Measurements from ENCODE around the gene AK9.
"Not testable (repeated sequence)": the region's sequence is repeated elsewhere in the genome, so short reads cannot be mapped to it uniquely, and the experiment has no call there.

The AK9 gene

DNA sequence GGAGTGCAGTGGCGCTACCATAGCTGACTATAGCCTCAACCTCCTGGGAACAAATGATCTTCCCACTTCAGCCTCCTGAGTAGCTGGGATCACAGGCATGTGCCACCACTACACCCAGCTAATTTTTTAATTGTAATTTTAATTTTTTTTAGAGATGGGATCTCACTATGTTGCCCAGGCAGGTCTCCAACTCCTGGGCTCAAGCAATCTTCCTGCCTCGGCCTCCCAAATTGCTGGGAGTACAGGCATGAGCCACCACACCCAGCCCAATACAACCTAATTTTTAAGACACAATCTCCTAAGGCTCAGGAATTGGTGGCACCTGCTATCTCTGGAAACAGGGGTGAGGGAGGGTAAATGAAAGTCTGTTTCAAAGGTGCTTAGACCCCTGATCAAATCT is 213.8 kb downstream of the AK9 start:
- DNase-seq: no peak

DNA sequence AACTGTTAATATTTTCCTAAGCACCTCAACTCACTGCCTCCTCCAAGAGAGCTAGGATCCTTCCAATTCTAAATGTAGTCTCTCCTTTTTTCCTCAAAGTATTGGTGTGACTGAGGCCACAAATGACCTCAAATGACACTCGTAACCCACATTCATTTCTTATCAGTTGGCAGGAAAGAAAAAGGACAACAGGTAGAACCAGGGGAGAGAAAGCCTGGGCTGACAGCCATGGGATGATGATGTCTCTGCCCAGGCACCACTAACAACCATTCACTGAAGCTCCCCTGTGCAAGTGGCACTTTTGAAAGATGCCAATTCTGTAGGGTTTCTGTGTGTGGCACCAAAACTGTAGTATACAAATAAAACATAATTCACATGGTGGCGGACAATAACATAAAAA is 215.4 kb downstream of the AK9 start:
- no peak for DNase-seq

DNA sequence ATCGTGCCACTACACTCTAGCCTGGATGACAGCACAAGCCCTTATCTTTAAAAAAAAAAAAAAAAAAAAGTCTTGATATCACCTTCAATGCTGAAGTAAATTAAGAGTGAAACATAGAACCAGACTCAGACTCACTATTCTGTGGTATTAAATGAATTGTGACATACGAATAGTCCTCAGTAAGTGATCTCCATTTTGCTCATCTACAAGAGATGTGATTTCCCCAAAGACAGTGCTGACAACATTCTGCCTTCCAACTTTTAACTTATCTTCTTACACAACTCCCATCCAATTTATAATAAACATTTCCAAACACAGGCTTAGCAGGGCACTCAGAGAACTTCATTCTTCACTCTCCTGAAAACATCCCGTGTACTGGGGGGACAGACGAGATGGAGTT is 216.0 kb downstream of the AK9 start:
- no peak for DNase-seq

DNA sequence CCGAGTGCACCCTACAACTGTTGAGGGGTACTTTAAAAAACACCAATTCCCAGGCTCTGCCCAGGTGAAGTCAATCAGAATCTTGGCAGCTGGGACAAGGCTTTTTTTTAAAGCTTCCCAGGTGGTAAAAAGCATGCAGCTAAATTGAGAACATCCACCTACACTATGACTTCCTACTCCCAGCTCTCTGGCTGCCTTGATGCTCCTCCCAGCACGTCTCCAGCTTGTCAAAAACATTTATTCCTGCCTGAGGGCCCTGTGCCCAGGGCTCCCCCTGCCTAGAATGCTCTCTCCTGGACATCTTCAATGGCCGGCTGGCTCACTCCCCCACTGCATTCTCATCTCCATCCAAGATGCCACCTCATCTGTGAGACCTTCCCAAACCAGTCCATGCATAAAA is 217.9 kb downstream of the AK9 start:
- no peak for DNase-seq

DNA sequence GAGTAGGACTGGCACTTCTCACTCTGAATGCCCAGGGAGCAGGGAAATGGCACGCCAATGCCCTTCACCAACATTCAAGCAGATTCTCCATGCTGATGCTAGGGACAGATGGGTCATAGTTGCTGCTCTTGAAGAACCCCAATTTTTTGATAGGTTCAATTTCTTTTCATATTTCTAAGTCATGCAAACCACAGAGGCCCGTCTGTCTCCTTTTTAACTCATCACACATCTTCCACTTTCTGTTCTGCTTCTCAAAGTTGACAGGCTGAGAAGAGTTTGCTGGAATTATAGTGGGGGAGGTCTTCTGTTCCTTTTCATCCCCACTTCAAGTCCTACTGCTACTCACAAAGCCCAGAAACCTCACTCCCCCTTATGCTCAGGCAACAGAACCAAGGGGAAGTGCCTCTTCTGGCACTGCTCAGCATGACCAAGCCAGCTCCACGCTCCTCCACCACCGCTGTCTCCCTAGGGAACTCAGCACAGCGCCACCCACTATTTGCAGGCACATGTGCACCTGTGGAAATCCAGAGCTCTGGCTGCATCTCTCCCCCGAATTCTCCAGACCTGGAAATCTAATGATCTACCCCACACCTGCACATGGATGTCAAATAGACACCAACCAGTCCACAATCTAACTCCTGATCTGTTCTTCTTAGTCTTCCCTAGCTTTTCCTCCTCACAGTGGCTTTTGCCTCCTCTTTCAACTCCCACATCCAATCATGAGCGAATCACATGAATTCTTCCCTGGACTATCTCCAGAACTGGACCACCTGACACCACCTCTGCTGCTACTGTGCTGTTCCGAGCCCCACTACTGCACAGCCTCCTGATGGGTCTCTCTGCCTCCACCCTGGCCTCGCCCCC is 218.6 kb downstream of the AK9 start:
- no peak for DNase-seq

DNA sequence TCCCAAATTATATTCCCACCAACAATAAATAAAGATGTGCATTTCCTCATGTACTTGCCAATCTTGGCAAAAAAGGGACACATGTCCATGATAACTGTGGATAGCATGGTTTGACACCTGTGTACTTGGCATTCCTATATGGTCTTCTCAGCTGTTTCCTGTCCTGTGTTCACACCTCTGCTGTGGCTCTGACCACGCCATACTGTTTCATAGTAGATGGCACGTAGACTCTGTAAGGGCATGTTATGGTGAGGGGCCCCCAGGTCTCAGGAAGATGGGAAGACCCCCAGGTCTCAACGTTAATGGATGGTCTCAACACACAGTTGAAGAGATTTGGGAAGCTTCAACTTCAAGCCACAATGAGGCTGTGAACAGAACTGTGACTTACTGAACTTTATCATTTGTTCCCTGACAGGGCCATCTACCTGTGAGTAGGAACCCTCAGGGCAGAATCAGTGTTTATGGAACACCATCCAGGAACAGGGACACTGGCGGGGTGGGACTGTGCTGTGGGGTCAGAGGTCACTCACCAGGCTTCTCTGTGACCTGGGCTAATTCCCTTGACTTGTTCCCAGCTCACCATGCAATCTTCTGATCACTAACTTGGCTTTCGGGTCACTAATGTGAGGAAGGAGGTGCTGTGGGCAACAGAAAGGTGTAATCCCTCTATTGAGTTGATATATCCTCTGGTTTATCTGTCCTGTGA is 219.7 kb downstream of the AK9 start:
- no peak for DNase-seq

DNA sequence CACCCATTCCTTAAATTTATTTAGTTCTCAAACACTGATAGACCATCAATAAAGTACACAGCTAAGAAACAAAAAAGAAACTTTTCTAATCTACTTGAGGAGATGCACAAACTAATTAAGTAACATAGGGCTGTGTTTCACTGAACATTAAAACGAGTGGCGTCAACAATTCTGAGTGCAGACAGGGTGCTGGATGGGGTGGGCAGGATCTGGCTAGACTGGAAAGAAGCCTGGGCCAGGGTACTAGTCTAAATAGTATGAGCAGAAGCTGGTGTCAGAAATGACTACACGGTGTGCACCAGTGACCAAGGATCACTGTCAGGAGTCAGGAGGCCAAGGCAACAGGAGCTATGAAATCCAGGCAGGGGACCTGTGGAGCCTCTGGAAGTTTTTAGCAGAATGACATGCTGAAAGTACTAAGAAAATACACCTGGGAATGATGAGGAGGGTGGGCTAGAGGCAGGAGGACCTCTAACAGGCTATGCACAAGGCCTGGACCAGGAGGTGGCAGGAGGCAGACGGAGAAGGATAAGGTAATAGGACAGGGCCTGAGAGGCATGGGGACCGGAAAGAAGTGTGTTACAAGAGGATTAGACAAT is 221.3 kb downstream of the AK9 start:
- DNase-seq: no peak

DNA sequence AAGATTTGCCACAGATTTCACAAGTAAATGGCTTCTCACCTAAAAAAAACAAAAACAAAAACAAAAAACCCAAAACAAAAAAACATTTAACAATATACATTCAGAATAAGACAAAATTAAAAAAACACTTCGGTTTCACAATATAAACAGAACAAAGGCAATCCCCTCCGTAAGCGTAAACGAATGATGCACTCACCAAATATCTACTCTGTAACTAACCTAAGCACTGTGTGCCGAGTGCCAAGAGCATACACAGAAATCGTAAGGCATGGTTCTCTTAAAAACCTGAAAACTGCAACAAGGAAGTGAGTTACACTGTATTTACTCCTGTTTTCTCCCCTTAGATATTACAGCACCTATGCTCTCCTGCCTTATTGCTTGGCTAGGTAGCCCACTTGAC is 223.3 kb downstream of the AK9 start:
- DNase-seq: no peak

DNA sequence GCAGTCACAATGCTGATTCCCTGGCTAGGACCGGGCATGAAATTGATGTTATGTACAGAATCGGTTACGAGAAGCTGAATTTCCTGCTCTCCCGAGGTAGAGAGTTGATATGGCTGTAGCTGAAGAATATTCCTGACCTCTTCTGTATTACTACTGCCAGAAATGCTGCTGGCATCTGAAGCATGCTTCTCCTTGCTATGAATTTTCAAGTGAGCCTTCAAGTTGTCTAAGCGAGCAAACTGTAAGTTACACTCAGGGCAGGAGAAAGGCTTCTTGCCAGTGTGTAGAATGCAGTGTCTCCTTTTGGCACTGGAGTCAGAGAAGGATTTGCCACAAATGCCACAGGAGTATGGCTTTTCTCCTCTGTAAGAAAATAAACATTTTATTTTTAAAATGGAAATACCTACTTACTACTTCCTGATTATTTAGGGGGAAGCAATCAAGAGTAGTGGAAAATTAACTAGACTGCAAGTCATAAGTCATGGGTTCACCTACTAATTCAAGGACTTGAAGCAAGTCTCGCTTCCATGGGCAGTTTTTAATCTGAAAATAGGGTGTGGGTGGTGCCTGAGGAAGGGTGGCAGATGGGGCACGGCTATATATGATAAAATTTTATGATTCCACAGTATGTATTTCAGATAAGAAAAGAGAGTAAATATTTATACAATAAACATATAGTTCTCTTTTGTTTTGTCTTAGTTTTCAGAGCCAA is 224.6 kb downstream of the AK9 start:
- no peak for DNase-seq

DNA sequence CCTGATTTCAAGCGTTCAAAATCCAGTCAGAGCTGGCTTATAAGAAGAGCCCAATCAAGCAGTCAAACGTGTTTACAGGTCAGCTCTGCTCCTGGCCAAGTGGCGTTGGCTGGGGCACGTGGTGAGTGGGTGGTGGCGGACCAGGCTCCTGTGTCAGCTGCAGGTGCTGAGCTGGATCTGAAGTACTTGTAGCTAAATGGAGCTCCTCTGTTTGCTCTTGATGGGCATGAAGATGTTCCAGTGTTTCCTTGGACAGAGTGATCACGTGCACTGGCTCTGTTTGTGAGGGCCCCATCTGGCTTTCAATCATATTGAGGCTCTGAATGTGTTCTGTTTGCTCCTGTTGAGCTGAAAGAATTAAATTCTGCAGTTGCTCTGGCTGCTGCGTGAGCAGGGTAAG is 225.2 kb downstream of the AK9 start:
- no peak for DNase-seq

DNA sequence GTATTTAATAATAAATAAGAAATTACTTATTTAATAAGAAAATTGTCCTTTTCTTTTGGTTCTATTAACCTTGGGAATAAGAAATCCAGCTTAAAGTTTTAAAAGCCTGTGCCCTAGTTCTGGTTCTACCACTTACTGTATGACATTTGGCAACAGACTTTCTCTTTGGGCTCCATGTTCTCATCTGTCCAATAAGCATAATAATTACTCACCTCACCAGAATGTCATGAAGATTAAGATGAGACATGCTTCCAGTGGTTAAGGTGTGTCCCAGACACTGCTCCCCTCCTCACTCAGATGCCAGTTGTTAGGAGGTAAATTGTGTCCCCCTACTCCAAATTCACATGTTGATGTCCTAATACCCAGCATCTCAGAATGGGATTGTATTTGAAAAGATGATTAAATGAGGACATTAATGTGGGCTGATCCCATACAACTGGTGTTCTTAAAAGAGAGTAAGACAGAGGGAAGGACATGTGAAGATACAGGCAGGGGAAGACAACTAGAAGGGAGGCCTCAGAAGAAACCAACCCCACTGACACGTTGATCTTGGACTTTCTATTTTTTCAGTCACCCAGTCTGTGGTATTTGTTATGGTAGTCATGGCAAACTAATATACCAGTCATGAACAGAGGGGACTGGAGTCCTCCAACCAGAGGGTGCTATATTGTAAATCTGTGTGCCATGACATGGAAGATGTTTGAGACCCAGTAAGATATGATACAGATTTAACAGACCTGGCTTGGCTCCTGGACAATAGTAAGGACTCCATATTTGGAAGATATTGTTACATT is 229.1 kb downstream of the AK9 start:
- DNase-seq: no peak

DNA sequence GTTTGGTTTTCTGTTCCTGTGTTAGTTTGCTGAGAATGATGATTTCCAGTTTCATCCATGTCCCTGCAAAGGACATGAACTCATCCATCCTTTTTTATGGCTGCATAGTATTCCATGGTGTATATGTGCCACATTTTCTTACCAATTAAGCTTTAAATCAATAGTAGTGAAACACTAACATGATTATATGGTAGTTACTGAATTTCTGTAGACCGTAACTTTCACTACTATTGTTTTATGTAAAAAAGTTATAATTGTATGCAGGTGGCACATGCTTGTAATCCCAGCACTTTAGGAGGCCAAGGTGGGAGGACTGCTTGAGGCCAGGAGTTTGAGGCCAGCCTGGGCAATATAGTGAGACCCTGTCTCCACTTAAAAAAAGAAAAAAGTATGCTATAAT is 229.8 kb downstream of the AK9 start:
- DNase-seq: not testable (repeated sequence)

DNA sequence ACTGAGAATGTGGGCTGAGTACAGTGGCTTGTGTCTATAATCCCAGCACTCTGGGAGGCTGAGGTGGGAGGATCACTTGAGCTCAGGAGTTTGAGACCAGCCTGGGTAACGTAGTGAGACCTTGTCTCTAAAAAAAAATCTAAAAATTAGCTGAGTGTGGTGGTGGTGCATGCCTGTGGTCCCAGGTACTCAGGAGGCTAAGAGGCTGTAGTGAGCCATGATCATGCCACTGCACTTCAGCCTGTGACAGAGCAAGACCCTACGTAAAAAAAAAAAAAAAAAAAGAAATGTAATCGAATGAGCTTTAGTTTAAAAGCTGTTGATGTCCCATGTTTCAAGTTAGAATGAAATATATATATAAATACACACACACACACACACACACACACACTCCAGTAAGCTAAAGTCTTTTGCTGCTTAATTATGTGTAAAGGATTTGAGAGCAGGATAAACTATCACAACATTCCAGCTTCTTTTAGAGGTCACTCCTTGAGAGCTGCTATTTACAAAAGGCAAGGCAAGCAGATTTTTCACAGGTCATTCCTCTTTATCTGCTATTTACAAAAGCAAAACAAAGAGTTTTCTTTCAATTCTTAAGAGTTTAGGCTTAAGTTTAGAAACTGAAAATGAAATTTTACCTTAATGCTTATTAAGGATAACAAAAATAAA is 230.7 kb downstream of the AK9 start:
- DNase-seq: no peak

DNA sequence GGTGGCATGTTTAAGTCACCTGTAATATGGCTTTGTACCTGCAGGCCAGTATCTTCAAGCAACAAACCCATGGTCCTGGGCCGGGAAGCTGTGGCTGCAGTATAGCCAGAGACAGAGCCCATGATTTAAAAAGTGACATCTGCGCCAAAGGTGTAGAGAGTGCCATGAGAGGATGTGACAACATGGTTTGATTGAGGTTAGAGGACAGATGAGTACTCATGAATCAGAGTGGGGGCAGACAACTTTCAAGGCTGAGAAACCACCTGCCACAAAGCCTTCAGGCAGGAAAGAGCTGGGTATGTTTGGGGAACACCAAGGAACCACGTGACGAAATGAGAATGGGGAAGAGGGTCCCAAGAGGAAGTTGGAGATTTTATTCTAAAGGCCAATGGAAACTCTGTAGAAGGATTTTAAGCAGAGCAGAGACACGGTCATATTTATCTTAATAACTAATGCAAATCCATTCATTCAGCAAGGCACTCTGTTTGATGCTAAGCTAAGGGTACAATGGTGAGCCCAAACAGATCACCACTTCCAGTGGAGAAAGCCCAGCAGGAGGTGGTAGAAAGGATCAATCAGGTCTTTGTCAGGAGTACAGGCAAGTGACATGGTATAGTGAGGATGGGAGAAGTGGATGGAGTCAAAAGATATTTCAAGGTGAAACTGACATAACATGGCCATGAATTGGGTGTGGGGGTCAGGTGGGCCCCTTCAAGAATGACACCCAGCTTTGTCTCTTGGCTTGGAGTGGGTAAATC is 232.0 kb downstream of the AK9 start:
- DNase-seq: no peak

DNA sequence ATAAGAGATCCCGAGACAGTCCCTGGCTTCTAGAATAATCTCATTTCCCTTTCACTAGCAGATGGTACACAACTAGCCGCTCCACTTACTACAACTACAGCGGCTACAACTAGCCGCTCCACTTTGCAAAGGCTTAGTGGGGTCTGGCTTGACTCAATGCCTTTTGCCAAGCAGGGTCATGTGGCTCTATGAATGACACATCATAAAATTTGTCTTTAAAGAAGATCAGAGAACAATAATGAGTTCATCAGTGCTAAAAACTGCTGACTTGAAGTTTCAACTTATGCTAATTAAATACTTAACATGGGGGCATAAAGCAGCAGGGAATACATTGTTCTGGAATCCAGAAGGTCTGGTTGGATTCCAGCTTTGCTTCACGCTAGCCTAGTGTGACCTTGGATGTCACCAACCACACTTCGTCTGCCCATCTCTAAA is 233.4 kb downstream of the AK9 start:
- no peak for DNase-seq

DNA sequence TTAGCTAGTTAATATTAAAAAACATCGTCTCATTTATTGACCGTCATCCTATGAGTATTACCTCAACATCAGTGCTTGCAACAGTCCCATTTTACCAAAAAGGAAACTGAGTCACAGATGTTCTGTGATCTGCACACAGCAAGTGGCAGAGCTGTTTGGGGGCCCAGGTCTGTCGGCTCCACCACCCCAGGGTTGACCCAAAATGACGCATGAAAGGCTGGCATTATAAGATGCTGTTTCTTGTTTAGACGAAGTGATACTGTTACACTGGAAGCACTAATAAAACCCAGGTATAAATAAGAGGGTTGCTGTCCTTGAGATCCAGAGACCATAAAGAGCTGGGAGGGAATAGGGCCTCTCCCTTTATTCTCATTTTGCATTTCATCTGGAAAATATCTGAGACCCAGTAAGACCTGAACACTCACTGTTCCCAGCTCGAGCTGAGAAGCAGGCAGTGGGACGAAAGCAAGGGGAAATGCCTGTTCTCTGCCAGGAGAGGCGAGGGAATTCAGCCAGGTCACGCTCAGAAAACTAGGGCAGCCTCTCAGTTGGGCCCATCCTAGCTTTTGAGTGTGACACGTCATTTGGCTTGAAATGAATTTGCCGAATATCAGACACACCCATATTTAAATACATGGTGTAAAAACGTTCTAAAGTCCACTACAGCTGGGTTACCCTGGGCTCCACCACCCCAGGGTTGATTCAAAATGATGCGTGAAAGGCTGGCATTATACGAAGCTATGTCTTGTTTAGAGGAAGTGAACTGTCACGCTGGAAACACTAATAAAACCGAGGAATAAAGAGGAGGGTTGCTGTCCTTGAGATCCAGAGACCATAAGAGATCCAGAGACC is 234.1 kb downstream of the AK9 start:
- DNase-seq: no peak

DNA sequence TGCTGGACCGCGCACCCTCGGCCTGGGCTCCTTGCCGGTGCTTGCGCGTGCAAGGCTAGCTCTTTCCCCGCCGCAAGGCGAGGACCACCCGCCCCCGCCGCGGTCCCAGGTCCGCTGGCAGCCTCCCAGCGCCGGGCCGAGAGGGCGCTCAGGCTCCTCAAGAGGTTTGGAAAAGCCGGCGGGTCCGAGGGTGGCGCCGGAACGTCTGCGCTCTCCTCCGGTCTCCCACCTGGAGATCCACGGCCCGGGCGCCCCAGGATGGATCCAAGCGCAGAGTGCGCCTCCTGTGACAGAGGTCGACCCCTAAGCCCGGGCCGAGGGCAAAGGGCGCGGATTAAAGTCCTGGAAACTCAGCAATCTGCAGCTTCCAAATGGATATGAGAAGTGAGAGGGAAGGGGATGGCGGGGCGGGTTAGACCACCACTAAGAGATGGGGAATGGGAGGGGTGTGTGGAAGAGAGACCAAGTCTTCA is 234.9 kb downstream of the AK9 start:
- no peak for DNase-seq

DNA sequence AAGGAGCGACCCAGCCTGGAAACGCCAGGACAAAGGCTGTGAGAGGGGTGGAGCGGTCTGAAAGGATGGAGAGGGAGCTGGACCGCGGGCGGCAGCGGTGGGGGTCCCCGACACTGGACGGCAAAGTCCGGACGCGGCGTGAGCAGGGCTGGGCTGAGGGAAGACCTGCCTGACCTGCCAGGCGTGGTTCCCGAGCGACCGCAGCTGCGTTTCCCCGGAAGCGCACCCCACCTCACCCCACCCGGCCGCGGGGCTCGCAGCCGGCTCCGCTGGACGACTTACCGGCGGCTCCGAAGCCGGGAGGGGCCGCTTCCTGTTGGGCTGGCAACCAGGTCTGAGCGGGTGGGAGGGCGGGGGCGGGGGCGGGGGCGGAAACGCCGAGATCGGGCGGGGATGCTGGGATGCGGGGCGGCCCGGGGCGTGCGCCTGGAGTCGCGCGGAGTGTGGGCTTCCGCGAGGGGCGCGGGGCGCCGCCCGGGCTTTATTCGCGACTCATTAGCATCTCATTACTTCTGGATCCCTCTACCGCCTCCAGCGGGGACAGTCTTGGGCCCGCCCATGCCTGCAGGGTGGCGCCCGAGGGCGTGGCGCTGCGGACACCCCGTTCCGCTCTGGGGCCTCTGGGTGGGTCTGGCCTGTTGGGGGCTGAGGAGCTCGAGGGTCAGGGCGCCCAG is 235.4 kb downstream of the AK9 start, which contains the start of gene MICAL1:
Gene MICAL1, minus strand, starts transcription at position 336 of the 674 bp plus-strand sequence. CDS start 1,576 bp downstream, outside the sequence.
- peak; percentile 37 to 71 (median 61) for DNase-seq
